HEK293 (cell line): ENCODE measurements around the gene CHRNE.

ENCODE experiments used
- KLF7 ChIP-seq: fragments of 450-650 bp; formaldehyde crosslinking; IDR thresholded peaks from 2 replicates; pipeline ENCODE4 v1.5.1; 2016; ENCODE audit warnings: missing biosample characterization, missing genetic modification characterization, borderline replicate concordance
- MYNN ChIP-seq: fragments of 450-650 bp; formaldehyde crosslinking; IDR thresholded peaks from 2 replicates; pipeline ENCODE4 v1.5.1; 2016; ENCODE audit warnings: missing biosample characterization, missing genetic modification characterization, borderline replicate concordance
- REST ChIP-seq: fragments of 450-650 bp; formaldehyde crosslinking; IDR thresholded peaks from 2 replicates; pipeline ENCODE4 v1.5.1; 2016; ENCODE audit warnings: missing biosample characterization, missing genetic modification characterization
- SP3 ChIP-seq: fragments of 450-650 bp; formaldehyde crosslinking; IDR thresholded peaks from 2 replicates; pipeline ENCODE4 v1.5.1; 2016; ENCODE audit warnings: missing biosample characterization, missing genetic modification characterization
- ZBTB10 ChIP-seq: fragments of 450-650 bp; formaldehyde crosslinking; IDR thresholded peaks from 2 replicates; pipeline ENCODE4 v1.5.1; 2016; ENCODE audit warnings: missing biosample characterization, missing genetic modification characterization
- ZBTB7A ChIP-seq: fragments of 450-650 bp; formaldehyde crosslinking; IDR thresholded peaks from 2 replicates; pipeline ENCODE4 v1.5.1; 2016; ENCODE audit warnings: low read depth, missing biosample characterization, missing genetic modification characterization
- ZNF184 ChIP-seq: fragments of 450-650 bp; IDR thresholded peaks from 2 replicates; pipeline ENCODE4 v1.5.1; 2018; ENCODE audit warnings: missing biosample characterization, mild to moderate bottlenecking, missing genetic modification characterization
- ZNF394 ChIP-seq: fragments of 450-650 bp; formaldehyde crosslinking; IDR thresholded peaks from 2 replicates; pipeline ENCODE4 v1.5.1; 2016; ENCODE audit warnings: missing biosample characterization, missing genetic modification characterization, mild to moderate bottlenecking, moderate library complexity, borderline replicate concordance
- ZNF501 ChIP-seq: fragments of 450-650 bp; formaldehyde crosslinking; IDR thresholded peaks from 2 replicates; pipeline ENCODE4 v1.5.1; 2016; ENCODE audit warnings: missing biosample characterization, missing genetic modification characterization
- ZNF585B ChIP-seq: fragments of 450-650 bp; formaldehyde crosslinking; IDR thresholded peaks from 2 replicates; pipeline ENCODE4 v1.5.1; 2016; ENCODE audit warnings: missing biosample characterization, missing genetic modification characterization
- ZNF624 ChIP-seq: fragments of 450-650 bp; formaldehyde crosslinking; IDR thresholded peaks from 2 replicates; pipeline ENCODE4 v1.5.1; 2017; ENCODE audit warnings: missing biosample characterization, missing genetic modification characterization
- ZNF692 ChIP-seq: fragments of 450-650 bp; formaldehyde crosslinking; IDR thresholded peaks from 2 replicates; pipeline ENCODE4 v1.5.1; 2016; ENCODE audit warnings: missing biosample characterization, missing genetic modification characterization
- ZNF777 ChIP-seq: fragments of 450-650 bp; formaldehyde crosslinking; IDR thresholded peaks from 2 replicates; pipeline ENCODE4 v1.5.1; 2017; ENCODE audit warnings: missing biosample characterization, missing genetic modification characterization, borderline replicate concordance
- ZNF785 ChIP-seq: fragments of 450-650 bp; formaldehyde crosslinking; IDR thresholded peaks from 2 replicates; pipeline ENCODE4 v1.5.1; 2016; ENCODE audit warnings: missing biosample characterization, missing genetic modification characterization
- ZSCAN23 ChIP-seq: fragments of 450-650 bp; formaldehyde crosslinking; IDR thresholded peaks from 2 replicates; pipeline ENCODE4 v1.5.1; 2016; ENCODE audit warnings: missing biosample characterization, missing genetic modification characterization
- TF ChIP-seq, protein P1 (sequence below): fragments of 450-650 bp; formaldehyde crosslinking; IDR thresholded peaks from 2 replicates; pipeline ENCODE4 v1.5.1; 2016; ENCODE audit warnings: missing biosample characterization, missing genetic modification characterization
- TF ChIP-seq, protein P2 (sequence below): fragments of 450-650 bp; formaldehyde crosslinking; conservative IDR thresholded peaks from 2 replicates; pipeline ENCODE4 v1.5.1; 2016; ENCODE audit warnings: low read depth, missing biosample characterization, missing genetic modification characterization
- TF ChIP-seq, protein P3 (sequence below): fragments of 450-650 bp; formaldehyde crosslinking; IDR thresholded peaks from 2 replicates; pipeline ENCODE4 v1.5.1; 2017; ENCODE audit warnings: missing biosample characterization, missing genetic modification characterization
- TF ChIP-seq, protein P4 (sequence below): fragments of 450-650 bp; formaldehyde crosslinking; IDR thresholded peaks from 2 replicates; pipeline ENCODE4 v1.5.1; 2016; ENCODE audit warnings: missing biosample characterization, missing genetic modification characterization

CHRNE gene

GRCh38 chr17:4948166-4948930 lies 45.5 kb upstream of the CHRNE start, which contains the start of gene PFN1 (continued):
- TF ChIP-seq ZNF394 (tag by site-specific recombination), result peak; percentile 14; the same call in 1 of the 2 replicates
- TF ChIP-seq MYNN, result 0 out of 2 replicates have a peak, but pooled peaks have one; percentile 70
- TF ChIP-seq SP3 (tag by site-specific recombination), result peak; percentile 92
- TF ChIP-seq, protein P1, sequence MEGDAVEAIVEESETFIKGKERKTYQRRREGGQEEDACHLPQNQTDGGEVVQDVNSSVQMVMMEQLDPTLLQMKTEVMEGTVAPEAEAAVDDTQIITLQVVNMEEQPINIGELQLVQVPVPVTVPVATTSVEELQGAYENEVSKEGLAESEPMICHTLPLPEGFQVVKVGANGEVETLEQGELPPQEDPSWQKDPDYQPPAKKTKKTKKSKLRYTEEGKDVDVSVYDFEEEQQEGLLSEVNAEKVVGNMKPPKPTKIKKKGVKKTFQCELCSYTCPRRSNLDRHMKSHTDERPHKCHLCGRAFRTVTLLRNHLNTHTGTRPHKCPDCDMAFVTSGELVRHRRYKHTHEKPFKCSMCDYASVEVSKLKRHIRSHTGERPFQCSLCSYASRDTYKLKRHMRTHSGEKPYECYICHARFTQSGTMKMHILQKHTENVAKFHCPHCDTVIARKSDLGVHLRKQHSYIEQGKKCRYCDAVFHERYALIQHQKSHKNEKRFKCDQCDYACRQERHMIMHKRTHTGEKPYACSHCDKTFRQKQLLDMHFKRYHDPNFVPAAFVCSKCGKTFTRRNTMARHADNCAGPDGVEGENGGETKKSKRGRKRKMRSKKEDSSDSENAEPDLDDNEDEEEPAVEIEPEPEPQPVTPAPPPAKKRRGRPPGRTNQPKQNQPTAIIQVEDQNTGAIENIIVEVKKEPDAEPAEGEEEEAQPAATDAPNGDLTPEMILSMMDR (tag by site-specific recombination), result 0 out of 2 replicates have a peak, but pooled peaks have one; percentile 22
- peak; percentile 75 for TF ChIP-seq ZBTB10 (tag by site-specific recombination)
- peak; percentile 80 for TF ChIP-seq ZBTB7A (tag by site-specific recombination)
- peak; percentile 82; the same call in 1 of the 2 replicates for TF ChIP-seq ZNF501
- no peak for TF ChIP-seq ZNF785
- TF ChIP-seq, protein P2, sequence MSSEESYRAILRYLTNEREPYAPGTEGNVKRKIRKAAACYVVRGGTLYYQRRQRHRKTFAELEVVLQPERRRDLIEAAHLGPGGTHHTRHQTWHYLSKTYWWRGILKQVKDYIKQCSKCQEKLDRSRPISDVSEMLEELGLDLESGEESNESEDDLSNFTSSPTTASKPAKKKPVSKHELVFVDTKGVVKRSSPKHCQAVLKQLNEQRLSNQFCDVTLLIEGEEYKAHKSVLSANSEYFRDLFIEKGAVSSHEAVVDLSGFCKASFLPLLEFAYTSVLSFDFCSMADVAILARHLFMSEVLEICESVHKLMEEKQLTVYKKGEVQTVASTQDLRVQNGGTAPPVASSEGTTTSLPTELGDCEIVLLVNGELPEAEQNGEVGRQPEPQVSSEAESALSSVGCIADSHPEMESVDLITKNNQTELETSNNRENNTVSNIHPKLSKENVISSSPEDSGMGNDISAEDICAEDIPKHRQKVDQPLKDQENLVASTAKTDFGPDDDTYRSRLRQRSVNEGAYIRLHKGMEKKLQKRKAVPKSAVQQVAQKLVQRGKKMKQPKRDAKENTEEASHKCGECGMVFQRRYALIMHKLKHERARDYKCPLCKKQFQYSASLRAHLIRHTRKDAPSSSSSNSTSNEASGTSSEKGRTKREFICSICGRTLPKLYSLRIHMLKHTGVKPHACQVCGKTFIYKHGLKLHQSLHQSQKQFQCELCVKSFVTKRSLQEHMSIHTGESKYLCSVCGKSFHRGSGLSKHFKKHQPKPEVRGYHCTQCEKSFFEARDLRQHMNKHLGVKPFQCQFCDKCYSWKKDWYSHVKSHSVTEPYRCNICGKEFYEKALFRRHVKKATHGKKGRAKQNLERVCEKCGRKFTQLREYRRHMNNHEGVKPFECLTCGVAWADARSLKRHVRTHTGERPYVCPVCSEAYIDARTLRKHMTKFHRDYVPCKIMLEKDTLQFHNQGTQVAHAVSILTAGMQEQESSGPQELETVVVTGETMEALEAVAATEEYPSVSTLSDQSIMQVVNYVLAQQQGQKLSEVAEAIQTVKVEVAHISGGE (tag by site-specific recombination), result peak; percentile 92
- TF ChIP-seq ZSCAN23, result peak; percentile 85
- 0 out of 2 replicates have a peak, but pooled peaks have one; percentile 18 for TF ChIP-seq ZNF692 (tag by site-specific recombination)
- TF ChIP-seq ZNF585B (tag by site-specific recombination), result peak; percentile 2; the same call in 1 of the 2 replicates
- peak; percentile 34; the same call in 1 of the 2 replicates for TF ChIP-seq KLF7 (tag by site-specific recombination)
- TF ChIP-seq REST (tag by site-specific recombination), result no peak
- TF ChIP-seq, protein P3, sequence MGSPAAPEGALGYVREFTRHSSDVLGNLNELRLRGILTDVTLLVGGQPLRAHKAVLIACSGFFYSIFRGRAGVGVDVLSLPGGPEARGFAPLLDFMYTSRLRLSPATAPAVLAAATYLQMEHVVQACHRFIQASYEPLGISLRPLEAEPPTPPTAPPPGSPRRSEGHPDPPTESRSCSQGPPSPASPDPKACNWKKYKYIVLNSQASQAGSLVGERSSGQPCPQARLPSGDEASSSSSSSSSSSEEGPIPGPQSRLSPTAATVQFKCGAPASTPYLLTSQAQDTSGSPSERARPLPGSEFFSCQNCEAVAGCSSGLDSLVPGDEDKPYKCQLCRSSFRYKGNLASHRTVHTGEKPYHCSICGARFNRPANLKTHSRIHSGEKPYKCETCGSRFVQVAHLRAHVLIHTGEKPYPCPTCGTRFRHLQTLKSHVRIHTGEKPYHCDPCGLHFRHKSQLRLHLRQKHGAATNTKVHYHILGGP, result no peak
- peak; percentile 71; the same call in 1 of the 2 replicates for TF ChIP-seq ZNF777 (tag by site-specific recombination)
- TF ChIP-seq, protein P4, sequence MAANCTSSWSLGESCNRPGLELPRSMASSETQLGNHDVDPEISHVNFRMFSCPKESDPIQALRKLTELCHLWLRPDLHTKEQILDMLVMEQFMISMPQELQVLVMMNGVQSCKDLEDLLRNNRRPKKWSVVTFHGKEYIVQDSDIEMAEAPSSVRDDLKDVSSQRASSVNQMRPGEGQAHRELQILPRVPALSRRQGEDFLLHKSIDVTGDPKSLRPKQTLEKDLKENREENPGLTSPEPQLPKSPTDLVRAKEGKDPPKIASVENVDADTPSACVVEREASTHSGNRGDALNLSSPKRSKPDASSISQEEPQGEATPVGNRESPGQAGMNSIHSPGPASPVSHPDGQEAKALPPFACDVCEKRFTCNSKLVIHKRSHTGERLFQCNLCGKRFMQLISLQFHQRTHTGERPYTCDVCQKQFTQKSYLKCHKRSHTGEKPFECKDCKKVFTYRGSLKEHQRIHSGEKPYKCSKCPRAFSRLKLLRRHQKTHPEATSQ (tag by site-specific recombination), result peak; percentile 71; the same call in 1 of the 2 replicates
- no peak for TF ChIP-seq ZNF184 (tag by site-specific recombination)
- no peak for TF ChIP-seq ZNF624
